IMR-90 (cell line): ENCODE data around the gene ST3GAL4. TPM values are rescaled to one million over a fixed set of nuclear protein-coding genes. Genes with fewer than 3 reads are reported as not detected.

ENCODE experiments used
- ATAC-seq: fragments of 200-7000 bp; cut with Tn5 transposase; 2 replicates; pipeline ENCODE4 v1.9.1; 2020; ENCODE audit warnings: low read depth, mild to moderate bottlenecking, moderate library complexity
- BruUV-seq: library from RNA; stranded (reverse); fragments of 400-500 nt; replicated peaks from 2 replicates; lab custom pipeline; 2021; lab: Mats Ljungman, UMichigan
- CTCF ChIA-PET: fragments of 300-600 bp; formaldehyde crosslinking; extraction: SDS; loops from one replicate; lab custom pipeline; 2021; ENCODE audit warnings: antibody characterized with exemption; lab: Yijun Ruan, JAX
- POLR2A ChIA-PET: fragments of 300-600 bp; sonication (Branson Sonifier 250); formaldehyde crosslinking; loops from one replicate; lab custom pipeline; 2022; ENCODE audit warnings: antibody characterized with exemption; ENCODE audit not compliant: unreplicated experiment; lab: Charles Lee
- DNase-seq: peaks from one replicate; pipeline ENCODE4 v3.0.0; 2013
- H2AFZ ChIP-seq: replicated peaks from 2 replicates; pipeline ENCODE3; 2013; ENCODE audit warnings: low read length, mild to moderate bottlenecking; ENCODE audit not compliant: poor library complexity
- H2AK5ac ChIP-seq: 2 replicates; pipeline ENCODE4 v1.6.1; 2013; ENCODE audit warnings: low read depth, low read length, inconsistent platforms
- H2AK9ac ChIP-seq: replicated peaks from 2 replicates; pipeline ENCODE3; 2013; ENCODE audit warnings: mild to moderate bottlenecking, low read depth, low read length, moderate library complexity; ENCODE audit not compliant: poor library complexity
- H2BK120ac ChIP-seq: 2 replicates; pipeline ENCODE4 v1.6.1; 2013; ENCODE audit warnings: low read depth, low read length, inconsistent platforms
- H2BK15ac ChIP-seq: 3 replicates; pipeline ENCODE4 v1.6.1; 2013; ENCODE audit warnings: low read depth, low read length, inconsistent platforms
- H2BK20ac ChIP-seq: 2 replicates; pipeline ENCODE4 v1.6.1; 2013; ENCODE audit warnings: low read depth, mild to moderate bottlenecking, inconsistent platforms, low read length, moderate library complexity
- H2BK5ac ChIP-seq: 2 replicates; pipeline ENCODE4 v1.6.1; 2013; ENCODE audit warnings: mild to moderate bottlenecking, low read depth, low read length, inconsistent platforms; ENCODE audit not compliant: poor library complexity, severe bottlenecking
- H3K14ac ChIP-seq: replicated peaks from 2 replicates; pipeline ENCODE4 v1.6.1; 2013; ENCODE audit warnings: low read depth, low read length, inconsistent platforms
- H3K18ac ChIP-seq: 2 replicates; pipeline ENCODE4 v1.6.1; 2013; ENCODE audit warnings: low read depth, low read length, control low read depth
- H3K23ac ChIP-seq: 2 replicates; pipeline ENCODE4 v1.6.1; 2013; ENCODE audit warnings: low read depth, low read length, inconsistent platforms
- H3K27ac ChIP-seq: 2 replicates; pipeline ENCODE4 v1.5.1; 2013; ENCODE audit warnings: mild to moderate bottlenecking, control low read depth, low read length; ENCODE audit not compliant: insufficient read depth
- H3K27me3 ChIP-seq: 2 replicates; pipeline ENCODE4 v1.6.1; 2013; ENCODE audit warnings: low read length; ENCODE audit not compliant: control insufficient read depth, insufficient read depth
- H3K36me3 ChIP-seq: 2 replicates; pipeline ENCODE4 v1.6.1; 2013; ENCODE audit warnings: low read length, mixed read lengths; ENCODE audit not compliant: control insufficient read depth, insufficient read depth
- H3K4ac ChIP-seq: 2 replicates; pipeline ENCODE4 v1.6.1; 2013; ENCODE audit warnings: low read depth, low read length, inconsistent platforms
- H3K4me1 ChIP-seq: 2 replicates; pipeline ENCODE4 v1.6.1; 2013; ENCODE audit warnings: low read length, mixed read lengths; ENCODE audit not compliant: control insufficient read depth, insufficient read depth
- H3K4me2 ChIP-seq: 2 replicates; pipeline ENCODE4 v1.6.1; 2013; ENCODE audit warnings: low read depth, mild to moderate bottlenecking, control low read depth, low read length, moderate library complexity
- H3K4me3 ChIP-seq: 2 replicates; pipeline ENCODE4 v1.5.1; 2013; ENCODE audit warnings: low read depth, mild to moderate bottlenecking, control low read depth, low read length, moderate library complexity; ENCODE audit not compliant: insufficient read depth
- H3K56ac ChIP-seq: 2 replicates; pipeline ENCODE4 v1.6.1; 2013; ENCODE audit warnings: low read length, inconsistent platforms; ENCODE audit not compliant: insufficient read depth; ENCODE audit errors: extremely low read depth
- H3K79me1 ChIP-seq, 2 experiments: 2 replicates each; pipeline ENCODE4 v1.6.1; 2013; ENCODE audit warnings: low read length in 2 of 2, inconsistent platforms in 1 of 2, low read depth in 1 of 2
- H3K9ac ChIP-seq: 2 replicates; pipeline ENCODE4 v1.6.1; 2013; ENCODE audit warnings: low read depth, low read length, control low read depth
- H3K9me1 ChIP-seq: 2 replicates; pipeline ENCODE4 v1.6.1; 2013; ENCODE audit warnings: low read length, inconsistent platforms; ENCODE audit not compliant: insufficient read depth
- H3K9me3 ChIP-seq: 2 replicates; pipeline ENCODE4 v1.6.1; 2013; ENCODE audit warnings: low read length; ENCODE audit not compliant: control insufficient read depth, insufficient read depth
- H4K20me1 ChIP-seq: 2 replicates; pipeline ENCODE4 v1.6.1; 2013; ENCODE audit warnings: low read length, inconsistent platforms; ENCODE audit not compliant: insufficient read depth
- H4K5ac ChIP-seq: 2 replicates; pipeline ENCODE4 v1.6.1; 2013; ENCODE audit warnings: mild to moderate bottlenecking, low read depth, low read length, control low read depth
- H4K8ac ChIP-seq, 2 experiments: 2 replicates each; pipeline ENCODE4 v1.6.1; 2013; ENCODE audit warnings: low read depth in 2 of 2, low read length in 2 of 2, control low read depth in 1 of 2, inconsistent platforms in 1 of 2
- H4K91ac ChIP-seq: 2 replicates; pipeline ENCODE4 v1.6.1; 2013; ENCODE audit warnings: low read depth, low read length, inconsistent platforms; ENCODE audit not compliant: insufficient read depth
- BHLHE40 ChIP-seq: fragments of 150-350 bp; IDR thresholded peaks from 2 replicates; pipeline ENCODE4 v1.6.1; 2016; ENCODE audit warnings: mild to moderate bottlenecking, low read depth, low read length
- CEBPB ChIP-seq: IDR thresholded peaks from 2 replicates; pipeline ENCODE4 v1.6.1; 2012; ENCODE audit warnings: low read depth, low read length, improper control_type of control experiment
- CHD1 ChIP-seq: IDR thresholded peaks from 2 replicates; pipeline ENCODE4 v1.6.1; 2012; ENCODE audit warnings: low read depth, low read length, improper control_type of control experiment
- CTCF ChIP-seq: conservative IDR thresholded peaks from 2 replicates; pipeline ENCODE4 v1.5.1; 2012; ENCODE audit warnings: mild to moderate bottlenecking, low read depth, low read length, improper control_type of control experiment
- ELK1 ChIP-seq: fragments of 150-350 bp; IDR thresholded peaks from 2 replicates; pipeline ENCODE4 v1.6.1; 2016; ENCODE audit warnings: low read depth, mild to moderate bottlenecking, low read length, moderate library complexity, borderline replicate concordance
- MAFK ChIP-seq: IDR thresholded peaks from 2 replicates; pipeline ENCODE4 v1.6.1; 2012; ENCODE audit warnings: low read depth, low read length, improper control_type of control experiment
- NFE2L2 ChIP-seq: fragments of 150-350 bp; IDR thresholded peaks from 2 replicates; pipeline ENCODE4 v1.6.1; 2016; ENCODE audit warnings: low read depth, mild to moderate bottlenecking, low read length
- RAD21 ChIP-seq: IDR thresholded peaks from 2 replicates; pipeline ENCODE4 v1.6.1; 2012; ENCODE audit warnings: low read length, improper control_type of control experiment
- RFX5 ChIP-seq: IDR thresholded peaks from 2 replicates; pipeline ENCODE4 v1.8.0; 2012; ENCODE audit warnings: low read depth, mild to moderate bottlenecking, low read length, moderate library complexity
- SMC3 ChIP-seq: fragments of 150-350 bp; IDR thresholded peaks from 2 replicates; pipeline ENCODE4 v1.6.1; 2016; ENCODE audit warnings: low read depth, mild to moderate bottlenecking, antibody characterized with exemption, low read length, moderate library complexity
- USF2 ChIP-seq: fragments of 150-350 bp; IDR thresholded peaks from 2 replicates; pipeline ENCODE4 v1.6.1; 2017; ENCODE audit warnings: mild to moderate bottlenecking, antibody characterized with exemption, low read length, low read depth
- WGBS, 2 experiments: methylation state at CpG; one replicate each; pipeline versions ENCODE4 v1.1.5 to v1.1.7; 2013; ENCODE audit warnings: missing lambda C conversion rate in 2 of 2; ENCODE audit not compliant: insufficient read length in 1 of 2; ENCODE audit errors: extremely low coverage in 2 of 2; 5-methylcytosine and 5-hydroxymethylcytosine counted together
- dilution Hi-C: fragments of 300-500 bp; cut with HindIII; formaldehyde crosslinking; loops from one replicate; pipeline ENCODE4 v1.14.3; 2018; ENCODE audit warnings: low sequenced_read_pairs; ENCODE audit not compliant: unreplicated experiment
- in situ Hi-C: fragments of 300-500 bp; cut with MboI; formaldehyde crosslinking; loops from 3 replicates; pipeline ENCODE4 v1.14.3; 2019; ENCODE audit warnings: low sequenced_read_pairs, inconsistent platforms, mixed read lengths
- intact Hi-C: fragments of 100-400 bp; cut with micrococcal nuclease; formaldehyde crosslinking; loops from 2 replicates; pipeline ENCODE4 v1.10.0; 2022
- polyA plus RNA-seq, 3 experiments: library from polyadenylated mRNA; depleted of rRNA; stranded (reverse); fragments of >200 nt; gene quantifications; 2 replicates each; pipeline ENCODE4 v1.2.3, GENCODE V29; 2012; ENCODE audit warnings: low replicate concordance in 1 of 3
- total RNA-seq: library from RNA; depleted of rRNA; stranded (reverse); fragments of >200 nt; gene quantifications from 2 replicates; pipeline ENCODE4 v1.2.3, GENCODE V29; 2012

Gene ST3GAL4
- total and polyA plus RNA-seq, 2 of the 4 experiments (the other 2 are of a cell fraction) = 17.0 to 19.7 TPM

GRCh38 chr11:126424471-126425039 lies 69.1 kb downstream of the ST3GAL4 start:
- Histone ChIP-seq H2BK15ac (no peak overlapping the region), H3K14ac (no peak overlapping the region), H3K36me3 (peaks cover 1% of the 10 kb centered on the region; the same call in 1 of the 2 replicates), H2BK120ac (no peak overlapping the region), H3K27ac (no peak overlapping the region), H3K23ac (no peak overlapping the region), H3K27me3 (no peaks in the 10 kb centered on the region), H2AK5ac (no peak overlapping the region), H3K9me1 (peaks cover 4% of the 10 kb centered on the region; the same call in 1 of the 2 replicates), H4K20me1 (no peaks in the 10 kb centered on the region), H3K56ac (no peak overlapping the region), H3K4me2 (no peak overlapping the region), H3K4me3 (no peak overlapping the region), H2AFZ (no peak overlapping the region), H4K91ac (no peak overlapping the region), H3K9ac (no peak overlapping the region), H4K8ac (no peak overlapping the region), H2BK5ac (no peak overlapping the region), H2BK20ac (no peak overlapping the region), H3K4ac (no peak overlapping the region), H2AK9ac (no peak overlapping the region), H3K9me3 (no peaks in the 10 kb centered on the region), H3K4me1 (peaks cover 8% of the 10 kb centered on the region), H4K5ac (no peak overlapping the region), H3K79me1 (no peaks in the 10 kb centered on the region), H3K18ac (no peak overlapping the region)
- TF ChIP-seq MAFK (no peak), NFE2L2 (no peak), USF2 (no peak), BHLHE40 (no peak), CHD1 (no peak), CTCF (no peak), SMC3 (no peak), RAD21 (no peak), RFX5 (no peak), CEBPB (no peak), ELK1 (no peak)
- in situ Hi-C loops (loop anchor here (25.0 kb wide), 2 partner anchors 563 to 1613 kb away; no protein-coding TSS in a partner anchor), intact Hi-C loops (no loop called here), dilution Hi-C loops (no loop called here)
- ChIA-PET POLR2A (interaction anchor here (0.6 kb wide), 1 partner anchor 194 kb away, joined by 3 read pairs; no protein-coding TSS in a partner anchor), CTCF (no interaction called here)
- 86% methylated on average over 14 of the region's 30 CpGs; no CpG with 5 or more reads in 1 of the 2 experiments for WGBS, 2 experiments
- ATAC-seq (no peak), DNase-seq (no peak)
- no TSS peak for BruUV-seq
